ENCODE measurements around the gene PNCK.

Gene PNCK

GRCh38 chrX:153626025-153626633 lies 47.5 kb downstream of the PNCK start:
- TF ChIP-seq CTCF (IDR thresholded peaks at IDR 0.05; ENCODE audit: borderline replicate concordance, insufficient read depth, low read depth, low read length) = no peak
- H3K4me3 ChIP-seq (ENCODE audit: low read depth, low read length) = no peak overlapping the region

DNA sequence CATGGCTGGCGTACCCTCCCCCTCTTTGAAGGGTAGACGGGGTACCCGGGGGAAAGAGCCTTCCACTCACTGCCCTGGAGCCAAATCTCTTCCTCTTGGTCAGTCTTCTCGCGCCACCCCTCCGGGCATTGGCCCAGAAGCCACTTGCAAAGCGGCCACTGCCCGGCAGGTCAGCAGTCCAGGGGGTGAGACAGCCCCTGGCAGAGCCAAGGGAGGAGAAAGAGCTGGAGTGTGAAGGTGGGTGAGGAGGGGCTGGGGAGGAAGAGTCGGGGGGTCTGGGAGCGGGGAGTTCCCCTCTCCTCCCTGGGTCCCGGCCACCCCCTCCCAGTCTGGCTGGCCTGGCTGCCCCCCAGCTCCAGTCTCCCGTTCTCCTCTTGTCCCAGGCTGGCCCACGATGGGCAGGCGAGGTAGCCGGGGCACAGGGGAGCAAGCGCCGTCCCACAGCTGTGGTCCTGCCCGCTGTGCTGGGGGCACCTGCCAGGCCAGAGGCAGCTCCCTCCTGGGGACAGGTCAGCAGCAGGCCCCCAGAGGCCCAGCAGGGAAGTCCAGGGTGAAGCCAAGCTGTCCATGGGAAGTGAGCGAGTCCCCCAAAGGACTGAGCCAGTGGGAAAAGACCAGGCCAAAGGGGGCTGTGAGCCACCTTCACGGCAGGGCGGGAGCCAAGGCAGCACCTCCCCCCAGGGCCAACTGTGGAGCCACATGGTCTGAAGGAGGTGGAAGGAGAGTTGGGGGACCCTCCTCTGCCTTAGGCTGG lies 48.2 kb downstream of the PNCK start:
- H3K4me3 ChIP-seq (ENCODE audit: low read depth, low read length) = no peak overlapping the region

DNA sequence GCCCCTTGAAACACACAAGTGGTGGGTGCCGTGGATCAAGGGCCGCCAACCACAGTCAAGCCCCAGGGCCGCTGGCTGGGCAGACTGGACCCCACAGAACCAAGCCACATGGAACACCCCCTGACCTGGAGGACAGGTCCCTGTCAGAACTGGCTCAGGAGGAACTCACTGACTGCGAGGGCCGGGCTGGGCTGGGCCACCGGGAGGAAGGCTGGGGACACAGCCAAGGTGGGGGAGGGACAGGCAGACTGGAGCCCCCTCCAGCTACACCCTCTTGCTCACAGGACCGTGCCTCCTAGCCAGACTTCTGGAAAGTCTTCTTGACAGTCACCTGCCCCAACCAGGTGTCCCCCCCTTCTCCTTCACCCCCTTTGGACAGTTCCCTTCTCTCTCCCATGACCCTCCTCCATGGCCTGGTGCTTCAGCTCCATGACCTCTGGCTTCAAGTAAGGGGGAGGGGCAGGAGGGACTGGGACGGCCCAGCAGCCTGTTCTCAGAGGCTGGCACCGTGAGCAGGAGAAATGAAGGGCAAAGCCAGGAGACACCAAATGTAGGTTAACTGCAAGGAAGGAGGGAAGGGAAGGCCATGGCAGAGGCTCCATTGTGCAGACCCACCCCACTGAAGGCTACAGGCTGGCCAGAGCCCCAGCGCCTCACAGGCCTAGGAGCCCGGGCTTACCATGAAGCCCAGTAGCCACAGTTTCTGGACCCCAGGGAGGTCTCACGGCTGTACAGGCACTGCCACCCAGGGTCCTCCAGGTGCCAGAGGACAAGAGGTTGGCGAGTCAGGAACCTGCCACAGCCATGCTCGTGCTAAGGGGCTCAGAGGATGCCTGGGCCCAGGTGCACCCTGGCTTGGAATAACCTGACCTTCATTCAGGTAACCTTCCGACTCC lies 49.2 kb downstream of the PNCK start:
- TF ChIP-seq CTCF (IDR thresholded peaks at IDR 0.05; ENCODE audit: borderline replicate concordance, insufficient read depth, low read depth, low read length) = no peak
- H3K4me3 ChIP-seq (ENCODE audit: low read depth, low read length) = no peak overlapping the region

More for the DNA sequence above, 48.2 kb downstream of the PNCK start:
- TF ChIP-seq CTCF (IDR thresholded peaks at IDR 0.05; ENCODE audit: borderline replicate concordance, insufficient read depth, low read depth, low read length) = no peak

DNA sequence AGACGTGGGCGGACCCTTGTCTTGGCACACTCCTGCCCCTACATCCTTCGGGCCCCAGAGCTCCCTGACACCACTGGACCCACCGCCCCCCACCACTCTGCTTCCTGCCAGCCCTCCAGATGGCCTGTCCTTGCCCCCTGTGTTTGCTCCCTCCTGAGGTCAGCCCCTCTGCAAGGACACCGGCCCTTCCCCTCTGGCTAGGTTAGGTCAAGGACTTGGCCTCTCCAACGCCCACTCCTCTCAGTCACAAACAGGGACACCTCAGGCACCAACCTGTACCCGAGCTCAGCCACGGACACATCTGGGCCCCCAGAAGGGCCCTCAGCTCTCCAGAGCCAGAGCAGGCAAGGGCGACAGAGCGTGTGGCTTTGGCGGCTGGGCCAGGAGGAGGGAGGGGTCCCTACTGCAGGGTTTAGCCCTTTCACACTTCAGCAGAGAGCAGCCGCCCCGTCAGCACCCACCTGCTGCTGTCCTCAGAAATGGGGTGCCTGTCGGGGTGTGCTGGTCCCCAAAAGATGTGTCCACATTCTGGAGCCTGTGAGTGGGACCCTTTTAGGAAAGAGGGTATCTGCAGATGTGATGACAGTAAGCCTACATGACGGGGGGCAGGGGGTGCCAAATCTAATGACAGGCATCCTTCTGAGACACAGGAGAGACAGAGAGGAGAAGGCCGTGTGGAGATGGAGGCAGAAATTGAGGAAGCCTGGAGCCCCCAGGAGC lies 50.1 kb downstream of the PNCK start:
- no peak overlapping the region for H3K4me3 ChIP-seq (ENCODE audit: low read depth, low read length)
- TF ChIP-seq CTCF (IDR thresholded peaks at IDR 0.05; ENCODE audit: borderline replicate concordance, insufficient read depth, low read depth, low read length) = no peak

GRCh38 chrX:153622661-153623309 lies 50.8 kb downstream of the PNCK start:
- no peak for TF ChIP-seq CTCF (IDR thresholded peaks at IDR 0.05; ENCODE audit: borderline replicate concordance, insufficient read depth, low read depth, low read length)
- H3K4me3 ChIP-seq (ENCODE audit: low read depth, low read length) = no peak overlapping the region

GRCh38 chrX:153621949-153622598 lies 51.5 kb downstream of the PNCK start:
- no peak overlapping the region for H3K4me3 ChIP-seq (ENCODE audit: low read depth, low read length)
- TF ChIP-seq CTCF (IDR thresholded peaks at IDR 0.05; ENCODE audit: borderline replicate concordance, insufficient read depth, low read depth, low read length) = no peak

Data from GM12875 (cell line).